ENCODE data around the gene CHMP5. TPM values are rescaled to one million over a fixed set of nuclear protein-coding genes. Genes with fewer than 3 reads are reported as not detected.
A peak's percentile ranks its signal among the peaks of the same experiment; 100 is the strongest.

CHMP5 gene
- total and polyA plus RNA-seq, 10 of the 15 experiments (the other 5 are each of a cell fraction or from before 2014, with no cell fraction given): 40.3 to 179 (median 78.6) TPM

DNA sequence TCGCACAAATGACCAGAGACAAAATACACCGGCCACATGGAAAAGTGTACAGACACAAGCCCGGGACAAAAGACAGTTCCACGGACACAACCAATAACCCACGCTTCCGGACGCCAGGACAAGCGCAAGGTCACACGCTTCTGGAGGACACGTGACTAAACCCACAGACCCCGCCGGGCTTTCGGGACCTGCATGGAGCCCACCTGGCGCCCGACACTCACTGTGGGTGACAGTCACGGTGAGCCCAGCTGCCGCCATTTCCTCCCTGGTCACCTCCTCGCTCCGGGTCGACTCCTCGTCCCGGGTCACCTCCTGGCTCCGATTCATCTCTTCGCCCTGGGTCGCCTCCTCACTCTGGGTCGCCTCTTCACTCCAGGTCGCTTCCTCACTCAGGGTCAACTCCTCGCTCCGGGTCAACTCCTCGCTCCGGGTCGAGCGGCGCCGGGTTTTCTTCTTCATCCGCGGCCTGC lies 811 bp upstream of the CHMP5 start (continued):
- TF ChIP-seq, protein P1, sequence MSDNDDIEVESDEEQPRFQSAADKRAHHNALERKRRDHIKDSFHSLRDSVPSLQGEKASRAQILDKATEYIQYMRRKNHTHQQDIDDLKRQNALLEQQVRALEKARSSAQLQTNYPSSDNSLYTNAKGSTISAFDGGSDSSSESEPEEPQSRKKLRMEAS (IDR thresholded peaks at IDR 0.05; ENCODE audit: low read depth, low read length): peak; percentile 68; the same call in 1 of the 2 replicates
- TF ChIP-seq YBX1 (IDR thresholded peaks at IDR 0.05): no peak
- peak; percentile 79; the same call in 1 of the 2 replicates for TF ChIP-seq SMARCA5 (IDR thresholded peaks at IDR 0.05)
- TF ChIP-seq PAX5 (IDR thresholded peaks at IDR 0.05; ENCODE audit: borderline replicate concordance, low read depth, low read length): no peak
- TF ChIP-seq SREBF2 (IDR thresholded peaks at IDR 0.05; ENCODE audit: low read length): no peak
- no peak for TF ChIP-seq ZNF217 (IDR thresholded peaks at IDR 0.05)
- TF ChIP-seq, protein P2, sequence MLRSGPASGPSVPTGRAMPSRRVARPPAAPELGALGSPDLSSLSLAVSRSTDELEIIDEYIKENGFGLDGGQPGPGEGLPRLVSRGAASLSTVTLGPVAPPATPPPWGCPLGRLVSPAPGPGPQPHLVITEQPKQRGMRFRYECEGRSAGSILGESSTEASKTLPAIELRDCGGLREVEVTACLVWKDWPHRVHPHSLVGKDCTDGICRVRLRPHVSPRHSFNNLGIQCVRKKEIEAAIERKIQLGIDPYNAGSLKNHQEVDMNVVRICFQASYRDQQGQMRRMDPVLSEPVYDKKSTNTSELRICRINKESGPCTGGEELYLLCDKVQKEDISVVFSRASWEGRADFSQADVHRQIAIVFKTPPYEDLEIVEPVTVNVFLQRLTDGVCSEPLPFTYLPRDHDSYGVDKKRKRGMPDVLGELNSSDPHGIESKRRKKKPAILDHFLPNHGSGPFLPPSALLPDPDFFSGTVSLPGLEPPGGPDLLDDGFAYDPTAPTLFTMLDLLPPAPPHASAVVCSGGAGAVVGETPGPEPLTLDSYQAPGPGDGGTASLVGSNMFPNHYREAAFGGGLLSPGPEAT (IDR thresholded peaks at IDR 0.05; ENCODE audit: low read depth): no peak
- no peak for TF ChIP-seq GABPA (IDR thresholded peaks at IDR 0.05; ENCODE audit: low read depth)
- TF ChIP-seq CHD2 (IDR thresholded peaks at IDR 0.05; ENCODE audit: borderline replicate concordance, low read depth, low read length): no peak
- TF ChIP-seq WRNIP1 (IDR thresholded peaks at IDR 0.05; ENCODE audit: borderline replicate concordance, low read depth, low read length): no peak
- TF ChIP-seq, protein P3, sequence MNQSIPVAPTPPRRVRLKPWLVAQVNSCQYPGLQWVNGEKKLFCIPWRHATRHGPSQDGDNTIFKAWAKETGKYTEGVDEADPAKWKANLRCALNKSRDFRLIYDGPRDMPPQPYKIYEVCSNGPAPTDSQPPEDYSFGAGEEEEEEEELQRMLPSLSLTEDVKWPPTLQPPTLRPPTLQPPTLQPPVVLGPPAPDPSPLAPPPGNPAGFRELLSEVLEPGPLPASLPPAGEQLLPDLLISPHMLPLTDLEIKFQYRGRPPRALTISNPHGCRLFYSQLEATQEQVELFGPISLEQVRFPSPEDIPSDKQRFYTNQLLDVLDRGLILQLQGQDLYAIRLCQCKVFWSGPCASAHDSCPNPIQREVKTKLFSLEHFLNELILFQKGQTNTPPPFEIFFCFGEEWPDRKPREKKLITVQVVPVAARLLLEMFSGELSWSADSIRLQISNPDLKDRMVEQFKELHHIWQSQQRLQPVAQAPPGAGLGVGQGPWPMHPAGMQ (IDR thresholded peaks at IDR 0.05; ENCODE audit: borderline replicate concordance): no peak
- TF ChIP-seq SREBF1 (IDR thresholded peaks at IDR 0.05; ENCODE audit: low read length): no peak
- TF ChIP-seq, protein P4, sequence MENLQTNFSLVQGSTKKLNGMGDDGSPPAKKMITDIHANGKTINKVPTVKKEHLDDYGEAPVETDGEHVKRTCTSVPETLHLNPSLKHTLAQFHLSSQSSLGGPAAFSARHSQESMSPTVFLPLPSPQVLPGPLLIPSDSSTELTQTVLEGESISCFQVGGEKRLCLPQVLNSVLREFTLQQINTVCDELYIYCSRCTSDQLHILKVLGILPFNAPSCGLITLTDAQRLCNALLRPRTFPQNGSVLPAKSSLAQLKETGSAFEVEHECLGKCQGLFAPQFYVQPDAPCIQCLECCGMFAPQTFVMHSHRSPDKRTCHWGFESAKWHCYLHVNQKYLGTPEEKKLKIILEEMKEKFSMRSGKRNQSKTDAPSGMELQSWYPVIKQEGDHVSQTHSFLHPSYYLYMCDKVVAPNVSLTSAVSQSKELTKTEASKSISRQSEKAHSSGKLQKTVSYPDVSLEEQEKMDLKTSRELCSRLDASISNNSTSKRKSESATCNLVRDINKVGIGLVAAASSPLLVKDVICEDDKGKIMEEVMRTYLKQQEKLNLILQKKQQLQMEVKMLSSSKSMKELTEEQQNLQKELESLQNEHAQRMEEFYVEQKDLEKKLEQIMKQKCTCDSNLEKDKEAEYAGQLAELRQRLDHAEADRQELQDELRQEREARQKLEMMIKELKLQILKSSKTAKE (IDR thresholded peaks at IDR 0.05; ENCODE audit: low read depth, poor library complexity, severe bottlenecking): no peak
- TF ChIP-seq TBL1XR1 (IDR thresholded peaks at IDR 0.05; ENCODE audit: low read depth, low read length): no peak
- no peak for TF ChIP-seq SMC3 (IDR thresholded peaks at IDR 0.05; ENCODE audit: borderline replicate concordance, low read length)
- TF ChIP-seq, protein P5, sequence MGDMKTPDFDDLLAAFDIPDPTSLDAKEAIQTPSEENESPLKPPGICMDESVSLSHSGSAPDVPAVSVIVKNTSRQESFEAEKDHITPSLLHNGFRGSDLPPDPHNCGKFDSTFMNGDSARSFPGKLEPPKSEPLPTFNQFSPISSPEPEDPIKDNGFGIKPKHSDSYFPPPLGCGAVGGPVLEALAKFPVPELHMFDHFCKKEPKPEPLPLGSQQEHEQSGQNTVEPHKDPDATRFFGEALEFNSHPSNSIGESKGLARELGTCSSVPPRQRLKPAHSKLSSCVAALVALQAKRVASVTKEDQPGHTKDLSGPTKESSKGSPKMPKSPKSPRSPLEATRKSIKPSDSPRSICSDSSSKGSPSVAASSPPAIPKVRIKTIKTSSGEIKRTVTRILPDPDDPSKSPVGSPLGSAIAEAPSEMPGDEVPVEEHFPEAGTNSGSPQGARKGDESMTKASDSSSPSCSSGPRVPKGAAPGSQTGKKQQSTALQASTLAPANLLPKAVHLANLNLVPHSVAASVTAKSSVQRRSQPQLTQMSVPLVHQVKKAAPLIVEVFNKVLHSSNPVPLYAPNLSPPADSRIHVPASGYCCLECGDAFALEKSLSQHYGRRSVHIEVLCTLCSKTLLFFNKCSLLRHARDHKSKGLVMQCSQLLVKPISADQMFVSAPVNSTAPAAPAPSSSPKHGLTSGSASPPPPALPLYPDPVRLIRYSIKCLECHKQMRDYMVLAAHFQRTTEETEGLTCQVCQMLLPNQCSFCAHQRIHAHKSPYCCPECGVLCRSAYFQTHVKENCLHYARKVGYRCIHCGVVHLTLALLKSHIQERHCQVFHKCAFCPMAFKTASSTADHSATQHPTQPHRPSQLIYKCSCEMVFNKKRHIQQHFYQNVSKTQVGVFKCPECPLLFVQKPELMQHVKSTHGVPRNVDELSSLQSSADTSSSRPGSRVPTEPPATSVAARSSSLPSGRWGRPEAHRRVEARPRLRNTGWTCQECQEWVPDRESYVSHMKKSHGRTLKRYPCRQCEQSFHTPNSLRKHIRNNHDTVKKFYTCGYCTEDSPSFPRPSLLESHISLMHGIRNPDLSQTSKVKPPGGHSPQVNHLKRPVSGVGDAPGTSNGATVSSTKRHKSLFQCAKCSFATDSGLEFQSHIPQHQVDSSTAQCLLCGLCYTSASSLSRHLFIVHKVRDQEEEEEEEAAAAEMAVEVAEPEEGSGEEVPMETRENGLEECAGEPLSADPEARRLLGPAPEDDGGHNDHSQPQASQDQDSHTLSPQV (IDR thresholded peaks at IDR 0.05): no peak
- no peak for TF ChIP-seq RFX5 (IDR thresholded peaks at IDR 0.05; ENCODE audit: low read depth, low read length)
- no peak for TF ChIP-seq NFYA (IDR thresholded peaks at IDR 0.05; ENCODE audit: borderline replicate concordance, low read depth, low read length)
- no peak for TF ChIP-seq HDAC2 (IDR thresholded peaks at IDR 0.05)
- TF ChIP-seq NFIC (IDR thresholded peaks at IDR 0.05; ENCODE audit: low read depth, low read length): no peak
- TF ChIP-seq, protein P6, sequence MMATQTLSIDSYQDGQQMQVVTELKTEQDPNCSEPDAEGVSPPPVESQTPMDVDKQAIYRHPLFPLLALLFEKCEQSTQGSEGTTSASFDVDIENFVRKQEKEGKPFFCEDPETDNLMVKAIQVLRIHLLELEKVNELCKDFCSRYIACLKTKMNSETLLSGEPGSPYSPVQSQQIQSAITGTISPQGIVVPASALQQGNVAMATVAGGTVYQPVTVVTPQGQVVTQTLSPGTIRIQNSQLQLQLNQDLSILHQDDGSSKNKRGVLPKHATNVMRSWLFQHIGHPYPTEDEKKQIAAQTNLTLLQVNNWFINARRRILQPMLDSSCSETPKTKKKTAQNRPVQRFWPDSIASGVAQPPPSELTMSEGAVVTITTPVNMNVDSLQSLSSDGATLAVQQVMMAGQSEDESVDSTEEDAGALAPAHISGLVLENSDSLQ (IDR thresholded peaks at IDR 0.05): no peak; the same call in 1 of the 2 replicates
